ENCODE data around the gene DPEP2NB.
A peak's percentile ranks its signal among the peaks of the same experiment; 100 is the strongest.
"Not testable (repeated sequence)": the region's sequence is repeated elsewhere in the genome, so short reads cannot be mapped to it uniquely, and the experiment has no call there.

The DPEP2NB gene

GRCh38 chr16:68022278-68022727 lies 6.6 kb upstream of the DPEP2NB start:
- DNase-seq (ENCODE audit: low read depth) = peak; percentile 10
- peak overlapping the region; percentile 96 for H3K4me3 ChIP-seq (ENCODE audit: control insufficient read depth, low read depth, low read length)
- no peak for TF ChIP-seq CTCF (conservative IDR thresholded peaks at IDR 0.05; ENCODE audit: control insufficient read depth, insufficient read depth, low read depth, low read length)

DNA sequence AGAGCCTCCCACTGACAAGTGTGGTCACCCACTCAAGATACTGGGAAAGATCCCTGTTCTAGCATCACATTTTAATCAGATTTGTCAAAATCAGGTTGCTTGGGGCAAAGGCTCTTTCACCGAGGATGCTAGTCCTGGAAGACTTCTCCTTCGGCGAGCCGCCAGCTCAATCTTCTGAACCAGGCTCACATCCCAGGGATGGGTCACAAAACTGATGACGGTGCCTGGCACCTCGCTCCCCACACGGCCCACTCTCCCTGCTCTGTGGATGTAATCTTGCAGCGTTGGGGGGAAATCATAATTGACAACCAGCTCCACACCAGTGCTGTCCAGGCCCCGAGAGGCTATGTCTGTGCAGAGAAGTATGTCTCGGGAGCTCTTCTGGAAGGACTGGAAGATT lies 5.8 kb upstream of the DPEP2NB start:
- H3K4me3 ChIP-seq (ENCODE audit: control insufficient read depth, low read depth, low read length) = peak overlapping the region; percentile 96
- TF ChIP-seq CTCF (conservative IDR thresholded peaks at IDR 0.05; ENCODE audit: control insufficient read depth, insufficient read depth, low read depth, low read length) = no peak
- no peak for DNase-seq (ENCODE audit: low read depth)

DNA sequence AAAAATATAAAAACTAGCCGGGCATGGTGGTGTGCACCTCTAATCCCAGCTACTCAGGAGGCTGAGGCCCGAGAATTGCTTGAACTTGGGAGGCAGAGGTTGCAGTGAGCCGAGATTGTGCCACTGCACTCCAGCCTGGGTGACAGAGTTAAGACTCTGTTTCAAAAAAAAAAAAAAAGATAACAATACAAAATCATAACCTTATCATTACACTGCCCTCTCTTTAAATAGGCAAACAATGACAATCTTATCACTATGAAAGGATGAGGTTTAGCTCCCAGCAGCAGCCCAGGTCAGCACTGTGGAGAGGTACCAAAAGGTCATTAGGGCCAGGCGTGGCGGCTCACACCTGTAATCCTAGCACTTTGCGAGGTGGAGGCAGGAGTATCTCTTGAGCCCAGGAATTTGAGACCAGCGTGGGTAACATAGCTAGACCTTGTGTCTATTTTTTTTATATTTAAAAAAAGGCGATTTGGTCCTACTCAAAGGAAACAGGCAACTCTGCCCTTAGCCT lies 3.5 kb upstream of the DPEP2NB start:
- no peak for TF ChIP-seq CTCF (conservative IDR thresholded peaks at IDR 0.05; ENCODE audit: control insufficient read depth, insufficient read depth, low read depth, low read length)
- no peak for DNase-seq (ENCODE audit: low read depth)
- no peak overlapping the region for H3K4me3 ChIP-seq (ENCODE audit: control insufficient read depth, low read depth, low read length)

DNA sequence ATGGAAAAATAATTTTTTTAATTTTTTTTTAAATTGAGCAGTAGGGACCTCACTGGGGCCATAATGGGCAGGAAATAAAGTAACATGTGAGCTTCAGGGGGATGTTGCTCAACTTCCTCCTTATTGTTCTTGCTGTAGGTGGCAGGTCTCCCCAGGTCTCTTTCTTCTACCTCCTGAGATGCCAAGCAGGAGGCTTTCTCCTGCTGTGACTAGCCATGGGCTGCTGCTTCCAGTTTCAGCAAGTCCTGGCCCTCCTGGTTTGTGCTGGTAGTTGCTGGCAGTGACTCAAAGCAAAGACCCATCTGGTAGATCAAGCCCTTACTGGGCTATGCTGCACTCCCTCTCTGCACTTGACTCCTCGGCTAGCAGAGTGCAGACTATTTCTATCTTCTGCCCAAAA lies 2.3 kb downstream of the DPEP2NB start:
- TF ChIP-seq CTCF (conservative IDR thresholded peaks at IDR 0.05; ENCODE audit: control insufficient read depth, insufficient read depth, low read depth, low read length) = no peak
- H3K4me3 ChIP-seq (ENCODE audit: control insufficient read depth, low read depth, low read length) = no peak overlapping the region
- no peak for DNase-seq (ENCODE audit: low read depth)

DNA sequence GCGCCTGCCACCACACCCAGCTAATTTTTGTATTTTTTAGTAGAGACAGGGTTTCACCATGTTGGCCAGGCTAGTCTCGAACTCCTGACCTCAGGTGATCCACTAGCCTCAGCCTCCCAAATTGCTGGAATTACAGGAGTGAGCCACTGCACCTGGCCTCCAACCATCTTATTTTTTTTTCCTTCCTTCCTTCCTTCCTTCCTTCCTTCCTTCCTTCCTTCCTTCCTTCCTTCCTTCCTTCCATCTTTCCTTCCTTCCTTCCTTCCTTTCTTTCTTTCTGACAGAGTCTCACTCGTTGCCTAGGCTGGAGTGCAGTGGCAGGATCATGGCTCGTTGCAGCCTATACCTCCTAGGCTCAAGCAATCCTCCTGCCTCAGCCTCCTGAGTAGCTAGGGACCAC lies 5.8 kb downstream of the DPEP2NB start:
- H3K4me3 ChIP-seq (ENCODE audit: control insufficient read depth, low read depth, low read length); DNase-seq (ENCODE audit: low read depth): not testable (repeated sequence)

- H3K4me3 ChIP-seq (ENCODE audit: control insufficient read depth, low read depth, low read length) = no peak overlapping the region
- no peak for TF ChIP-seq CTCF (conservative IDR thresholded peaks at IDR 0.05; ENCODE audit: control insufficient read depth, insufficient read depth, low read depth, low read length)
- no peak for DNase-seq (ENCODE audit: low read depth)
Observed at GRCh38 chr16:68009157-68009735, 6.5 kb downstream of the DPEP2NB start.

- H3K4me3 ChIP-seq (ENCODE audit: control insufficient read depth, low read depth, low read length) = no peak overlapping the region
- TF ChIP-seq CTCF (conservative IDR thresholded peaks at IDR 0.05; ENCODE audit: control insufficient read depth, insufficient read depth, low read depth, low read length) = no peak
- DNase-seq (ENCODE audit: low read depth) = no peak
Observed at GRCh38 chr16:68005786-68006286, 9.9 kb downstream of the DPEP2NB start.

Measured in fibroblast of mammary gland (primary cell).